HG03469 (cell line): Measurements from ENCODE around the gene TBL2.
"Not testable (repeated sequence)": the region's sequence is repeated elsewhere in the genome, so short reads cannot be mapped to it uniquely, and the experiment has no call there.

Experiments
- ATAC-seq: cut with Tn5 transposase; IDR thresholded peaks from one replicate; pipeline ENCODE4 v1.9.1; 2021; ENCODE audit warnings: mild to moderate bottlenecking, moderate library complexity, moderate number of reproducible peaks; ENCODE audit not compliant: unreplicated experiment

TBL2 gene

DNA sequence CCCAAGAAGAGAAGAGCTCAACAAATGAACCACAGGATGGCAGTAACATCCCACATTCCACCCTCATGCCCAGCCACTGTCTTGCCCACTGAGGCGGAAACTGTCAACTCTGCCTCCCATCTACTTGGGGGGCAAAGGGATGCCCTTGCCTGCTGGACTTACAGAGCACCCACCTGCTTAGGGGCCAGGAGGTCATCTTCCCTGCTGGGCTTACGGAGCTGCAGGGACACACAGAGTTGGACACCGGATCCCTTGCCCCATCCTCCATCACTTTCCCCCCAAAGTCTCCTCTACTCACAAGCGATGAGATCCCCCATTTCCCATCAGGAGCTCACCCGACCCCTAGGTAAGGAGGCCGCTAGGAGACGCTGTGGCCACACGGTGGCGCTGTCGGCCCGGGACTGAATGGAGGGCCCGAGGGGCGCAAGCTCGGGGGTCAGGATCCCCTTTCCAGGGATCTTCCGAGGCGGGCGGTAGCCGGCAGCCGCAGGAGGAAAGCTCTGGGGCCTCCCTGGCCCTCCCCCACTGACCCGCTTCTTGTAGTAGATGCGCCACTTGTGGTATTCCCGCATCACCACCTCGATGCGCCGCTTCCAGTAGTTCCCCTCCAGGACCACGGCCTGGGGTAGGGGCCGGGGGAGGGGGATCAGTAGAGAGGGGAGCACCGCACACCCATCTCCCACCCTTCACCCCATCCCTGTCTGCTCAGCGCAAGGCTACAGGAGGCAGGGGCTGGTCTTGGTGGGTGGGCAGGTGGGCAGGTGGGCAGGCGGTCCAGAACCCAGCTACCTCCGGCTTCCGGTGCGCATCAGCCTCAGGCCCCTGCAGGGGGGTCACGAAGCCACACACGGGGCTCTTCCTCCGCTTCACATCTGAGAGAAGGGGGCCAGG lies 28.7 kb upstream of the TBL2 start:
- no peak for ATAC-seq

DNA sequence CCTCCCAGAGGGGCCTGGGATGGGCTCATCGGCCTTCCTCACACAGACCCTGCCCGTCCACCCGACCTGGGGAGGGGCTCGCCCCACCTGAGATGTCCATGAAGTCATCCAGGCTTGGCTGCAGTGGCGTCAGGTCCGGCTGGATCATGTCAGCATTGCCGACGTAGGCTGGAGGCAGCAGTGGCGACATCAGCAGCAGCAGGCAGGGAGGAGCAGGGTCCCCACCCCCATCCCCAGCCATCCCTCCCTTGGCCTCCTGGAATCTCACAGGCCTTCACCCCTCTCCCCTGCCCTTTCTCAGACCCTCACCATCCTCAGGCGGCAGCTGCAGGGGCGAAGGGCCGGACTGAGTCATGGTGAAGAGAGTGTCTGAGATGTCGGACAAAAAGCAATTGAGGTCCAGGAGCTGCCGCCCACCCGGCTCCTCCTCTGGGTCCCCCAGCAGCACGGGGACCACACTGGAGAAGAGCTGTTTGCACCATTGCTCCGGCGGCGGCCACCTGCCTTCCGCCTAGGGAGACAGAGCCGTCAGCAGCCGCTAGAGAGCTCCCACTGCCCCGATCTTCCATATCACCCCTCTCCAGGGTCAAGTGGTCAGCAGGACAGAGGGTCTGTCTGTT lies 27.3 kb upstream of the TBL2 start:
- ATAC-seq, result no peak

DNA sequence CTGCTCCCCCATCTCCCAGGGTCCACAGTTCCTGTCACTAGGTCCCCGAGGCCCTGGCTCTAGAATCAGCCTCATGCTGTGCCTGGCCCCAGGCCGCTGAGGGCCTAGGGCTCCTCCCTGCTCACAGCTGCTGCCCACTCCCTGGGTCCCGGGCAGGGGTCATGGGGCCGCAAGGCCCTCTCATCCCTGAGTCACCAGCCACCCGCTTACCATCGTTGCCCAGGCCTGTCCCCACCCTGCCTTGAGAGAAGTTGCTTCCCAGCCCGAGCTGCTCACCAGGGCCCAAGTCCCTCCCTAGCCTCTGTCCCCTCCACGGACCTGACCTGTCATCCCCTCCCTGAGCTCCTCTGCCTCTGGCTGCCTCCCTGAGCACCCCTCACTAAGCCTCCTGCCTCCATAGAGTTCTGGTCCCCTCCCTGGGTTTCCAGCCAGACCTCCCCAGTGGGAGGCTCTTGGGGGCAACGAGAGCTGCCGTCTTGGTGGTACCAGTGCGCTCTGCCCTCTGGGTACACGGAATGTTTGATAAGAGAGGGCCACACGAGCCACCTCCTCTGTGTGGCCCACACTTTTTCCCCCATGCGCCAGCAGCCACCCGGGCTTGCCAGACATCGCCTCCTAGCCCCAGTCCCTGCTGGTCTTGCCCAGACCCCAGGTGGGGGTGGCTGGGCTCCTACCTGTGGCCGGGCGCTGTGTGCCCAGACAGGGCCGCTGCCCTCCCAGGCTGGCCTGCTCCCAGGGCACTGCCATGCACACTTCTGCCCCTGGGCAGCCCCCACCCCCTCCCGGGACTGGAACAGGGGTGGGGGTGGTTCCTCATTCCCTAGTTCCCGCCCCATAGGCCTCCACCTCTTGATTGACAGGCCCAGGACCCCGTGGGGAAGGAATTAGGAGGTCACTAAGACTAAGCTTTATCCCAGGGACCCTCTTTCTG lies 24.6 kb upstream of the TBL2 start:
- ATAC-seq, result no peak

DNA sequence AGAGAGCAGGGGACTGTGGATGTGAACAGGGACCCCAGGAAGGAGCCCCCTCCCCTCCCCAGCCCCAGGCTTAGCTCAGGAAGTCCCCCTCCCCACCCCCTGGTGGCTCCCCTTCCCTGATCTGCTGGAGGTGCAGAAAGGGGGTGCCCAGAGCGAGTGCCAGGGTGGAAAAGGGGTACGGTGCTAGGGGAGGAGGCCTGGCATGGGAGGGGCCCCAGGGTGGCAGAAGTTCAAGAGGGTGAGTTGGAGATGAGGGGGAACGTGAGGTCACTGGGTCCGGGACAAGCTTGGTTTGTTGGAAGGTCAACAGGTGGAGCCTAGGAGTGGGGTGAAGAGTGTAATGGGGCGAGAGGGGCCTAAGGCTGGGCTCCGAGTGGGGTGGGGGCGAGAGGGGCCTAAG lies 21.5 kb upstream of the TBL2 start:
- ATAC-seq, result no peak

DNA sequence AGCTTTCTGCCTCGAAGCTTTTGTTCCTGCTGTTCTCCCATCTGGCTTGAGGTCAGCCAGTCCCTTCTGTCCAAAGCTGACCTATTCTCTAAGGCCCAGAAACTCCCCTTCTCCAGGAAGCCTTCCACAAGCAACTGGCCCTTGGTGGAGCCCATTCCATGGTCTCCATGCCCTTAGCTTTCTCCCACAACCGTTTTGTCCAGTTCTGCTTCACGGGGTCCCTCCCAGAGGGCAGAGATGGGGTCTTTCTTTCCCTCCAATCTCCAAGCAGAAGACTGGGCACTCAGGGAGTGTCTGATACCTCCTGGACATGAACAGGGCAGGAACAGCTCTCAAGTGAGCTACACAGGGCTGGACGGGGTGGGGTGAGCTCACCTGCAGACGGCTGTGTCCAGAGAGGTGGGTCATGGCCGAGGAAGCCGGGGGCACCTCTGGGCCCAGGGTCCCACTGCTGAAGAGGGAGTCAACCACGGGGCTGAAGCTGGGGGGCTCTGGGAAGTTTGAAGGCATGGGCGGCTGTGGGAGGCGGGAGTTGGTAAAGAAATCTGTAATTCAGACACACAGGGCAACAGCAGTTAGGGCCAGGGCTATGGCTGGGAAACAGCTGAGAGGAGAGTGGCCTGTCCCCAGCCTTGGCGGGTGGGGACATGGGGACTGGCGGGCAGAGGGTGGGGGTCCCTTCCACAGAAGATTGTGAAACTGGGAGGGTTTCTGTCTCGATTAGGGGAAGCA lies 20.9 kb upstream of the TBL2 start:
- no peak for ATAC-seq

DNA sequence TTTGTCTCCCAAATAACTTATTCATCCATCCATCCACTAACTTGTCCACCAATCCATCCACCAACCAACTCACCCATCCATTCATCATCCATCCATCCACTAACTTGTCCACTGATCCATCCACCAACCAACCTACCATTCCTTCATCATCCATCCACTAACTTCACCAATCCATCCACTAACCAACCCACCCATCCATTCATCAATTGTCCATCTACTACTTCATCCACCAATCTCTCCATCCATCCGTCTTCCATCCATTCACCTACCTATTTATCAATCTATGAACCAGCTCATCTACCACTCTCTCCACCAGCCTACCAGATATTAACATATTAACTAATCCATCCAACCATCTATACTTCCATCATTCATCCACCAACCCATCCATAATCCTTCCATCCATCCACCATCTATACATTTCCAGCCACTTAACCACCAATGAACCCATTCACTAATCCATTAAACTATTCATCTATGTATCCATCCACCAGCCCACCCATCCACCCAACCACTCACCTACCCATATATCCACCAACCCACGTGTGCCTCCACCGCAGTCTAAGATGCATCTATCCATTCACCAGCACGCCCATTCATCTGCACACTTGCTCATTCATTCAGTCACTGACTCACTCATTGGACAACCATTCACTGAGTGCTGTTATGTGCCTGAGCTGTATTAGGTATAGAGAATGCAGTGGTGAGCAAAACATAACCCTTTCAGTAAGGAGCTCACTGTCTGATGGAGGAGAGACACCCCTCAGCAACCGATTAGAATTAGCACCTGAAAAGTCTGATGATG lies 19.8 kb upstream of the TBL2 start:
- no peak for ATAC-seq

DNA sequence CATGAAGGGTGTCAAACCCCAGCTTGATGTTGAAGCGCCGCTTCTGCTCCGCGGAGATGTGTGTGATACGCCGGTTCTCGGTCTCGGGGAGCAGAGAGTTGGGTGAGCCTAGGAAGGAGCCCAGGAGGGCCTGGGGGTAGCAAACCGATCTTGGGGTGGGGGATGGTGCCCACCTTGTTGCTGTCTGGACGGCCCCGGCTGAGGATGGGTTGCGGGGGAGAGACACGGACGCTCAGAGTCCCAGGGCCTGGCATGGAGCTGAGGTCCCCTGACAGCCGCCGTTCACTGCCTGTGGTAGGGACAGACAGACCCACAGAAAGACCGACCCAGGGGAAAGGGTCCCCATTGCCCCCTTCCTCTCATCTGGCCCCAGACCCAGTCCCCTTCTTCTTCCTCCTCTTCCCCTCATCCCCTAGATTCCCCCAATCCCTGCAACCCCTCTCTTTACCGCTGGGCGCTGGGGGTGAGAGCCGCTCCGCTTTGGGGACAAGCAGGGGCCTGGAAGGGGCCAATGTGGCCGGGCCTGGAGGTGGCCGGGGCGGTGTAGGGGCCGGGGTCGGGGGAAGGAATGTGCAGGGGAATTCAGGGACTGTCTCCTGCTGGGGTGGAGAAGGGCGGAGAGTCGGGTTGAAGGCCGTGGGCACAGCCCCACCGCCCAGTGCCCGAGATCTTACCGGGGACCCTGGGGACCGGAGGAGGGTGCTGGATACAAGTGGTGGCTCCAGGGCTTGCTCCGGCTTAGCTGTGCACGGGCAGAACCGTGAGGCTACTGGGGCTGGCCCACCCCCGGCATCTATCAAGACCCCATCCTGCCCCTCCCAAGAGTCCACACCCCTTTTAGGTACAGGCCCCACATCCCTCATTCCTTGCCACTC lies 18.0 kb upstream of the TBL2 start:
- ATAC-seq, result no peak

DNA sequence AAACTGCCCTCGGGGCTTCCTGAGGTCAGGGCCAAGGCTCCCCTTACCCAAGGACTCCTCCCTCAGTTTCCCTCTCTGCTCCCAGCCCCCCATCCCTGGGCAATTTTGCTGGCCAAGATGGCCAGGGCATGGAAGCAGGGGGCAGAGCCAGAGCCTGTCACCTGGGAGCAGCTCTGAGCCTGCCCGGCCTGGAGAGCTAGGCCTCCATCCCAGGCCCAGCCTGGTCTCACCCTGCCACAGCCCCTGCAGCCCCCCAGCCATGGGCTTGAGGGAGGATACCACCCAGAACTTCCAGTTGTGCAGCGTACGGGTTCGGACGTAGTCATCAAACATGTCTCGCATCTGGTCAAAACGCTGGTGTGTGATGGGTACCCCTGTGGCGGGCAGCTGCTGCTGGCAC lies 17.0 kb upstream of the TBL2 start:
- ATAC-seq, result no peak

DNA sequence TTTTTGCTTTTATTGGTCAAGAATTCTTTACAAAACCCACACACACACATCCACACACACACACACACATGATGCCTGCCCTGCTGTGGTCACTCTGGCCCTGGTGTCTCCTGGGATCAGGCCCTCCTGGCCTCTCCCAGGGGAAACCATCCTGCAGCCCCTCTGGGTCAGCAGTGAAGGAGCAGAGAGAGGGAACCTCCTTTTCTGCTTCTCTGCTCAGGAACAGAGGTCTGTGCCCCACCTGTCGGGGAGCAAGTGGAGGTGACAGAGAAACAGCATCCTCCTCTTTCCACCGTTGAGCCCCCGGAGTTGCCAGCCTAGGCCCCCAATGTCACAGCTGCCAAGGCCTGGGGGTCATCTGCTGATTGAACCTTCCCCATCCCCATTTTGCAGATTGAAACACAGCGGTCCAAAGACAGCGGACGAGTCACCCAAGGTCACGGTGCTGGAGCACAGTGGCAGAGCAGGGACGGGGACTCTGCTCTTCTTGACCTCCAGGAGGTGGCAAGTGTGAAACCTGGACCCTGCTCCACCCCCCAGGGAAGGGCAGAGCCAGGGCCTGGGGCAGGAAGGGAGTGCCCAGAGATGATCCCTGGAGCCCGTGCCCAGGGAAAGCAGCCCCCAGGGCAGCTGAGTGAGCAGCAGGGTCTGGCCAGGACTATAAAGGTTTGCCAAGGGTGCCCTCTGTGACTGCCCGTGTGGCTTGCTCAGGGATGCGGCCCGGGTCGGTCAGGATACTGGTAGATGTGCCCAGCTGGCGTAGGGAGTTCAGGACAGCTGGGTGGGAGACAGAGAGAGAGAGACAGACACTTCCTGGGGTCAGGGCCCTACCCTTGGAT lies 15.0 kb upstream of the TBL2 start:
- ATAC-seq, result no peak

DNA sequence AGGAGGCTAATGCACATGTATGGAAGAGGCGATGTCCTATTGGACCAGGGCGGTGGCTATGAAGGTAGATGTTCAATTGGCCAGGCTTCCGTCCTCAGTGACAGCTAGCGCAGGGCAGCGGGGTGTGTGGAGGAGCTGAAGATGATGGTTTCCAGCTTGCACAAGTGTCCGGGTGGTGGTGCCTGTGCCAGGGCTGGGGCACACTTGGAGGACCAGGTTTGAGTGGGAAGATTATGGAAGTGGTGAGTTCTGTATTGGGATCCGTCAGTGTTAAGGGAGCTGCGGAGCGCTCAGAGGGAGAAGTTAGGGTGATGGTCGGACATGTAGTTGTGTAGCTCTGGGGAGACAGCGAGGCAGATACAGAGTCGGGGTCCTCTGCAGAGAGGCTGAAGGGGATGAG lies 8.5 kb upstream of the TBL2 start:
- no peak for ATAC-seq

DNA sequence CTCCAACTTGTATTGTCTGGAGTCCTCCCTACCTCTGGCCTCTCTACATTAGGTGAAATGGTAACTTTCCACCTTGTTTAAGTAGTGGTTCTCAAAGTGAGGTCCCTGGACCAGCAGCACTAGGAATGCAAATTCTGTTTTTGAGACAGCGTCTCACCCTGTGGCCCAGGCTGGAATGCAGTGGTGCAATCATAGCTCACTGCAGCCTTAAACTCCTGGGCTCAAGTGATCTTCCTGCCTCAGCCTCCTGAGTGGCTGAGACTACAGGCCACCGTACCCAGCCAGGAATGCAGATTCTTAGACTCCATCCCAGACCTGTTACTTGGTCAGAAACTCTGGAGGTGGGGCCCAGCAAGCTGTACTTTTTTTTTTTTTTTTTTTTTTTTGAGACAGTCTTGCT lies 6.8 kb upstream of the TBL2 start:
- no peak for ATAC-seq

DNA sequence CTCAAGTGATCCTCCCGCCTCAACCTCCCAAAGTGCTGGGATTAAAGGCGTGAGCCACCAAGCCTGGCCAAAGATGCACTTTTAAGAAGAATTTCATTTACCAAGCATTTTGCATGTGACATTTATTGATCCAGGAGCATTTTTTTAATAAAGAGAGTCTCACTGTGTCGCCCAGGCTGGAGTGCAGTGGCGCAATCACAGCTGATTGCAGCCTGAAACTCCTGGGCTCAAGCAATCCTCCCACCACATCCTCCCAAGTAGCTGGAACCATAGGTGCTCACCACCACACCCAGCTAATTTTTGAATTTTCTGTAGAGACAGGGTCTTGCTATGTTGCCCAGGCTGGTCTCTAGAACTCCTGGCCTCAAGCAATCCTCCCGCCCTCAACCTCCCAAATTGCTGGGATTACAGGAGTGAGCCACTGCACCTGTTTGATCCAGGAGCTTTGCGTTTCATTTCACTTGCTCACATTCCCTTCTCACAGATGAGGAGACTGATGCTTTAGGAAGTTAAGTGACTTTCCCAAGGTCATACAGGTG lies 4.4 kb upstream of the TBL2 start:
- ATAC-seq, result no peak

DNA sequence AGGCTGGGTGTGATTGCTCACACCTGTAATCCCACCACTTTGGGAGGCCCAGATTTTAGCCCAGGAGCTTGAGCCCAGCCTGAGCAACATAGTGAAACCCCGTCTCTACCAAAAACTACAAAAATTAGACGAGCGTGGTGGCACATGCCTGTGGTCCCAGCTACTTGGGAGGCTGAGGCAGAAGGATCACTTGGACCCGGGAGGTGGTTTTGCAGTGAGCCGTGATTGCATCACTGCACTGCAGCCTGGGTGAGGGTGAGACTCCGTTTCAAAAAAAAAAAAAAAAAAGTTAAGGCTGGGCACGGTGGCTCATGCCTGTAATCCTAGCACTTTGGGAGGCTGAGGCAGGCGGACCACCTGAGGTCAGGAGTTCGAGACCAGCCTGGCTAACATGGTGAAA lies 2.6 kb upstream of the TBL2 start:
- not testable (repeated sequence) for ATAC-seq

DNA sequence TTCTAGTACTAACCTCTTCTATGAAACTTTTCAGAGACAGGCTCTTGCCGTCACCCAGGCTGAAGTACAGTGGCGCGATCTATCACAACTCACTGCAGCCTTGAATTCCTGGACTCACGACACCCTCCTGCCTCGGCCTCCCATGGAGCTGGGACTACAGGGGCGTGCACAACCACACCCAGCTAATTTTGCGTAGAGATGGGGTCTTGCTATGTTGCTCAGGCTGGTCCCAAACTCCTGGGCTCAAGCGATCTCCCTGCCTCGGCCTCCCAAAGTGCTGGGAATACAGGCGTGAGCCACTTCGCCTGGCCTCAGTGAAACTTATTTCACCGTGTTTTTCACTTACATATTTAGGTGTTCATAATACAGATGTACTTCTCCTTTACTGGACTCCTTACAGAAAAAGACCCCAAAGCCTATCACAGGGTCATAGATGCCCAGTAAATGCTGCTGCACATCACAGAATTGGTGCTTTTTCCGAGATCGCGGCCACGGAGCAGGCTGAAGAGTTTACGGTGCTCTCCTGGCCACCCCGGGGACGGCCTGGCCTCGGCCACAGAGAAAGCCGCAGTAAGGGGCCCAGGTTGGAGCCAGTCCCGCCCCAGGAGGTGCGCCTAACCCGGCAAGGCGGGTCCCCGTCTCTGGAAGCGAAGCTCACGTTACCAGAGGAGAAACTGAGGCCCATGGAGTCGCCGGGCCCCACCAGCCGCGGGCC lies 595 bp downstream of the TBL2 start:
- no peak for ATAC-seq

DNA sequence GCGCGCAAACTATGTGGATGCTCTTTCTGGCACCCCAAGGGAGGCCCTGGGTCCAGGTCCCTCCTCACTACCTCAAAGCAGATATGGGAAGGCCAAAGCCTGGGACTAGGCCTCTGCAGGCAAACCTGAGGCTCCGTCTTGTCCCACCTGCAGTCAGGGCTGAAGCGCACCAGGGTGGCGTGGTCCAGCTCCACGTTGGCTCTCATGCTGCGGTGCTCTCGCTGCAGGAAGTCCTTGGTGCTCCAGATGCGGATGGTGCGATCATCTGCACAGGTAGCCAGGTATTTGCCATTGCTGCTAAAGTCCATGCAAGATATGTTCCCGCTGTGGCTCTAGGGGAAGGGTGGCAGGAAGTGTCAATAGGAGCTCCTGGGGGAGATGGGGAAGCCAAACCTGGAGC lies 4.6 kb downstream of the TBL2 start:
- no peak for ATAC-seq

DNA sequence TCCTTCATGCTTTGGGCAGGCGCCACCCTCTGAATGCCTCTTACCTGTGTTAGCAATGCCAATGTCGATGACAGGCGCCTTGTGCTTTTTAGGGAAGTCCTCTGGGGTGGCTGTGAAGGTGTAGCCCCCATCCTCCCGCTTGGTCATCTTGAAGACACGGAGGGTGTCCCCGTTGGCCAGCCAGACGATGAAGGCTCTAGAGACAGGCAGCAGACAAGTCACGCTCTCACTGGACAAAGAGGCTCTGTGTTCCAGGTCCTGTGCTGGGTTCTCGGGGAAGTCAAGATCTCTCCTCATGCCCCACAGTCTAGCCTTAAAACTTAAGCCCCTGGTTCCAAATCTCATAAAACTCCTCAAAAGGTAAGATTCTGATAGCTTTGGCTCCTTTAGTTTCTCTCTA lies 5.1 kb downstream of the TBL2 start:
- ATAC-seq, result no peak

DNA sequence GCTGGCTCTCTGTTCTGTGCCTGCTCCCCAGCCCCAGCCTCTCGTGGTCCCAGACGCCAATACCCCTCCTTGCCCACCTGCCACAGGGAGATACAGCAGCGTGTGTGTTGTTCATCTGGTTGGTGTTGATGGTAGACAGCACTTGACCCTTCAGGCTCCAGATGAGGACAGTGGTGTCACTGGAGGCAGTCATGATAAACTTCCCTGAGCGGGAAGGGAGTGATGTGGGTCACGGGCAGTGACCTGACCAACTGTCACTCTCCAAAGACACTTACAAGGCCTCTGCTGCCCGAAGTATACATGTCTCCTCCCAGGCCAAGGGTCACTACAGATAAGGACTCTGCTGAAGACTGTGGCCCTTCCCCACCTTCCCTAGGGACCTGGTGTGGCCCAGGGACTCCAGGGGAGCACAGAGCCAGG lies 5.6 kb downstream of the TBL2 start:
- ATAC-seq, result no peak
